ENCODE results near the gene TMEM135. TPM values are rescaled to one million over a fixed set of nuclear protein-coding genes. Genes with fewer than 3 reads are reported as not detected.
"Not testable (repeated sequence)": the region's sequence is repeated elsewhere in the genome, so short reads cannot be mapped to it uniquely, and the experiment has no call there.

TMEM135 gene
- total RNA-seq, 1 experiment from 2014 or later: 18.7 TPM

GRCh38 chr11:87076874-87077429 is 39.2 kb downstream of the TMEM135 start:
- no peak for DNase-seq (ENCODE audit: low spot score)

GRCh38 chr11:87081358-87081757 is 43.6 kb downstream of the TMEM135 start:
- no peak for DNase-seq (ENCODE audit: low spot score)

GRCh38 chr11:87082590-87082989 is 44.9 kb downstream of the TMEM135 start:
- no peak for DNase-seq (ENCODE audit: low spot score)

DNA sequence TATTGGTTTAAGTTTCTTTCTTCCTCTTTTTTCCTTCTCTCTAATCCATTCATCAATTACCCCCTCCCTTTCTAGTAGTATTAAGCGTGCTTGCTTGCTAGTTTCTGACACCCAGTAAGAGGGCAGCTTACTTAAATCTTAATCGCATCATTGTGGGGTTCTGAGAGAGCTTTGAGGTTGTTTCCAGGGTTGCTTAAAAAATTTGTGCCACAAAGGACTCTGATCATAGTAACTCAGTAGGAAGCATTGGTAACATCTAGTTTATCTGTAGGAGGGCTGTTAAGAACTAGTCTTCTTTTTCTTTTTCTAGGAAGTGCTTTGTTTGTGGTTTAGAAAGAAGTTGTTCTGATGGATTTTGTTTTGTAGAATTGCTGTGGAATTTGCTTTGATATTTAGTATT is 45.3 kb downstream of the TMEM135 start:
- DNase-seq (ENCODE audit: low spot score): no peak

- DNase-seq (ENCODE audit: low spot score): no peak
Observed at GRCh38 chr11:87092159-87092558, 54.4 kb downstream of the TMEM135 start.

DNA sequence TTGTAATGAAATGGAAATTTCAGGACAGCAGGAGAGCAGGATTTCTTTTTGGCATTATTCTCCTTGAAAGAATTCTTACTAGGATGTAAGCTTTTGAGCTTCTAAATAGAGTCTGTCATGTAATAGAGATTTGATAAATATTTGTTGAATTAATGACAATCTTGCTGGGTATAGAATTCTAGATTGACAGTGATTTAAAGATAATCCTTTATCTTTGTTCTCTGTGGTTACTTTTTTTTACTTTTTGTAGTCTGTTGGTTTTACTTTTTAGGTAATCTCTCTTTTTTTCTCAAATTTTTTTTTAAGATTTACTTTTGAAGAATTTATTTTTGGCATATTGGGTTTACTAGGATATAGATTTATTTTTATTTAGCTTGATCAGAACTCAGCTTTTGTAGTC is 54.8 kb downstream of the TMEM135 start:
- no peak for DNase-seq (ENCODE audit: low spot score)

DNA sequence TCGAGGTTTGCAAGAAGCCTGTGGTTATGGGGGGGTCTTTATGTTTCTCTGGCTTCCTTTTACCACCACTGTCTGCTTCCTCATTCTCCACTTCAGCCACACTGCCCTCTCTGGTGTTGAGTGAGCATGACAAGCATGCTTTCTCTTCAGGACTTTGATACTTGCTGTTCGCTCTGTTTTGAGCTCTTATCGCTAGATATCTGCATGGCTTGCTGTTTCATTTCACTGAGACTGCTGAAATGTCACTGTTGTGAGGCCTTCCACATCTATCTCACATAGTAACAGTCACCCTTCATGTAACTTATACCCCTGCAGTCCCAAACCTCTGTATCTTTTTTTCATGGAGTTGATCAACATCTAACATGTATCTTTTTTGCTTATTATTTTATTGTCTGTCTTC is 59.8 kb downstream of the TMEM135 start:
- peak; percentile 1 for DNase-seq (ENCODE audit: low spot score)

DNA sequence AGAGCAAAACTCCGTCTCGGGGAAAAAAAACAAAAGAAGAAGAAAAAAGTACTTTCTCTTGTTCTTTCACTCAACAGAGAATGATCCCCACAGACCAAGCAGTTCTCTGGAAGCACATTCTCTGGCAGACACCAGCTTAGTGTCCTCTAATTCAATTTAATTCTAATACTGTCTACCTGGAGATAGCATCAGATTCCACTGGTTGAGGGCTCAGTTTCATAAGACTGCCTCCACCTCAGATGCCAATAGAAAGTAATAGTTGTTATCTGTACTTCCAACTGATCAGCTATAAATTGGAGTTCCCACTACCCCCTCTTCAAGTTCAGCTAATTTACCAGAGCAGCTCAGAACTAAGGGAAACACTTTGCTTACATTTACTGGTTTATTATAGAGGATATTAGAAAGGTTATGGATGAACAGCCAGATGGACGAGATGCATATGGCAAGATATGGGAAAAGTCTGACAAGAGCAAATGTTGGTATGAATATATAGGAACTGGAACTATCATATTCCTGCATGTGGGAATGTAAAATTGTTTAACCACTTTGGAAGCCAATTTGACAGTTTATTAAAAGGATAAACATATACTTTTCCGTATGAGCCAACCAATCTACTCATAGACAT is 64.3 kb downstream of the TMEM135 start:
- DNase-seq (ENCODE audit: low spot score): no peak

DNA sequence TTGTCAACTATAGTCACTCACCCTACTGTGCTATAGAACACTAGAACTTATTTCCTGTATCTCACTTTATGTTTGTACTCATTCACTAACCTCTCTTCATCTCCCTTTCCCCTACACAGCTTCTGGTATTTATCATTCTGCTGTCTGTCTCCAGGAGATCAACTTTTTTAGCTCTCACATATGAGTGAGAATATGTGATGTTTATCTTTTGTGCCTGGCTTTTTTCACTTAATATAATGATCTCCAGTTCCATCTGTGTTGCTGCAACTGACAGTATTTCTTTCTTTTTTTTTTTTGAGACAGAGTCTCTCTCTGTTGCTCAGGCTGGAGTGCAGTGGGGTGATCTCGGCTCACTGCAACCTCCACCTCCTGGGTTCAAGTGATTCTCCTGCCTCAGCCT is 68.1 kb downstream of the TMEM135 start:
- not testable (repeated sequence) for DNase-seq (ENCODE audit: low spot score)

- DNase-seq (ENCODE audit: low spot score): not testable (repeated sequence)
Observed at GRCh38 chr11:87107379-87107778, 69.6 kb downstream of the TMEM135 start.

DNA sequence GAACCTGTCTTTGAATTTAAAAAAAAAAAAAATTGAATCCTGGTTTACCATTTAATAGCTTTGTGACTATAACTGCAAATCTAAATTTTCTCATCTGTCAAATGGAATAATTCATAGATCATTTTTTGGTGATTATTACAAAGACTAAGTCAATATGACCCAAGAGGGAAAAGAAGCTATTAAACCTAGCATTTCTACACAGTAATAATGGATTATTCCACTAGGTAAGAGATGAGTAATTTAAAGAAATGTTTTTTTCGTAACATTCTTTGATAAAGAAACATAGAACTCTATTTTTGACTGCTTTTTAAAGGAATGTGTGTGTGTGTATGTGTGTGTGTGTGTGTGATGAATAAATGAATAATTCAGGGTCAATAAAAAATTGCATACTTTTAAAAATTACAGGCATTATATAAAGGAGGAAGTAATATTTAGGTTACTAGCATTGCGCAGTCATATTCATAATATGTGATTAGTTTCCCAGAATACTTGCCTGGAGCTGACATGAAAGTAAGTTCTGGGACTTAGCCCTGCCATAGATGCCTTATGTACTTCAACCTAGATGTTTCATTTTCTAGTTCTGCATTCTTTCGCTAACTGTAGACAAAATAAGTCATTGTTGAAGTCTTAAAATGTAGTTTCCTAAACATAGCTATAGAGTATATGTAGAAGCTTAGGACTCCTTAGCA is 72.9 kb downstream of the TMEM135 start:
- no peak for DNase-seq (ENCODE audit: low spot score)

DNA sequence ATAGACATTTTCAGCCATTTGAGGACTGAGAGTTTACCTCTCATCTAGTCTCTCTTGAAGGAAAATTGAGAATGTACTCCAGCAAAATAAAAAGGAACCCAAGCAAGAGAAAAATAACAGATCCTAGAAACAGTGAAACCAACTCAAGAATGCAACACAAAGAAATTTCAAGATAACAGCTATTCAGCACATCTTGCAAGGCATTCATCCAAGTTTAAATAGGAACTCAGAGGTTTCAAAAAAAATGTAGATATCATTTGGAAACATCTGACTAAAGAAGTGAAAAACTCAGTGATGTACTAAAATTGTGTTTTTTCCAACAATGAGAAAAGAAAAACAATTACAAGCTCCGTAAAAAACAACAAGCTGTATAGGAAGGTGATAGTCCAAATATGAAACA is 76.4 kb downstream of the TMEM135 start:
- no peak for DNase-seq (ENCODE audit: low spot score)

- DNase-seq (ENCODE audit: low spot score): no peak
Observed at GRCh38 chr11:87116185-87116584, 78.5 kb downstream of the TMEM135 start.

- no peak for DNase-seq (ENCODE audit: low spot score)
Observed at GRCh38 chr11:87120937-87121336, 83.2 kb downstream of the TMEM135 start.

- DNase-seq (ENCODE audit: low spot score): no peak
Observed at GRCh38 chr11:87122852-87123251, 85.1 kb downstream of the TMEM135 start.

DNA sequence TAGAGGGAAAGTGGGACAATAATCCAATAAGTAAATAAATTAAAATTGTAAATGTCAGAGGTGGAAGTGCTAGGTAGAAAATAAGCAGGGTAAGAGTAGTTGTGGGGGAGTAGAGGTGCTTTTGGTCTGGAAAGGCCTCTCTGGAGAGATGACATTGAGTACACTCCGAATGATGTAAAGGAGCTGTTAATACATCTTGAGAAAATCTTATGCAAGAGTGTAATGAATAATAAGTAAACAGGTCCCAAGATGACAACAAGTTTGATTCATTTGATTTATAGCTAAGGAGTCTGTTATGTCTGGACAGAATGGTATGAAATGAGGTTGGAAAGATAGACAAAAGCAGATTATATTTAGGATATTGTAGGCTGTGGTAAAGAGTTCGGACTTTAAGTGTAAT is 87.5 kb downstream of the TMEM135 start:
- DNase-seq (ENCODE audit: low spot score): no peak

DNA sequence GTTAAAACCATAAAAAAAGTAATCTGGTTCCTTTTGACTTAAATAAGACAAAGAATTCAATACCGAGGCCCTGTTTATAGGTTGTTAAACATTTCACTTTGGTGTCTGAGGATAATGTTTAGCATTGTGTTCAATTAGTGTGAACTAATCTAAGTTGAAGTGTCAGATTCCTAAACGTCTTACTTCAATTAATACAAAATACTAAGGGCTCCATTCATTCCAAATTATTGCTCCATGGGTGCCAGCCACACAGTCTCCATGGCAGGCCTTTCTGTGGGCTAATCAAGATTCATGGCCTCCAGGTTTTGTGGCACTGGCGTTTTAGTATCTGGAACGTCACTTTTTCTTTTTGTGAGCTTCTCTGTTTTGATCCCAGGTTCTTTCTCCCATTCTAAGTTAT is 89.4 kb downstream of the TMEM135 start:
- no peak for DNase-seq (ENCODE audit: low spot score)

DNA sequence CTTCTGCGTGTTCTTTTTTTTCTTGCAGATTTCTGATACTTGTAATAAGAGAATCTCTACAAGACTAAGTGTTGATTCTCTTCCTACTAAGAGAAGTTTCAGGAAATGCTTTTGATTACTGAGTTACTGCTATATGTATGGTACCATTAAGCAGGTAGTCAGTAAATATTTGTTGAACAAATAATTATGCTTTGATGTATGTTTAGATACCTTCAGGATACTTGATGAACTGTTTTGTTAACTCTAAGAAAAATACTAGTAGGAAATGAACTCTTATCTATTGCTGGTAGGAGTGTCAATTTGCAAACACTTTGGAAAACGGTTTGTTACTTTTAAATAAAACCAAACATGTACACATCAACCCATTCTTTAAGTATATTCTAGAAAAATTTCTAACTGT is 90.6 kb downstream of the TMEM135 start:
- no peak for DNase-seq (ENCODE audit: low spot score)

DNA sequence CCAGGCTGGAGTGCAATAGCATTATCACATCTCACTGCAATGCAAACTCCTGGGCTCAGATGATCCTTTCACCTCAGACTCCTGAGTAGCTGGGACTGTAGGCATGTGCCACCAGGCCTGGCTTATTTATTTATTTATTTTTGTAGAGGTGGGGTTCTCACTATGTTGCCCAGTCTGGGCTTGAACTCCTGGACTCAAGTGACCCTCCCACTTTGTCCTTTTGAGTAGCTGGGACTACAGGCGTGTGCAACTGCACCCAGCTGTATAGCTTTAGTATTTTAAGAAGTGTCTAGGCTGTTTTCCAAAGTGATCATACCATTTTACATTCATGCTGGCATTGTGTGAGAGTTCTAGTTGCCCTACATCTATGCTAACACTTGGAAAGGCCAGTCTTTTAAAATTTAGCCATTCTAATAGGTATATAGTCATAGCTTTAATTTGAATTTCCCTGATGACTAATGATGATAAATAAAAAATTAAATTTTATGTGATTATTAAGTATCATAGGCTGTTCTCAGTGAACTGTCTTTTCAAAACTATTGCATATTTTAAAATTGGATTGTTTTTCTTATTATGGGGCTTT is 96.9 kb downstream of the TMEM135 start:
- DNase-seq (ENCODE audit: low spot score): no peak

DNA sequence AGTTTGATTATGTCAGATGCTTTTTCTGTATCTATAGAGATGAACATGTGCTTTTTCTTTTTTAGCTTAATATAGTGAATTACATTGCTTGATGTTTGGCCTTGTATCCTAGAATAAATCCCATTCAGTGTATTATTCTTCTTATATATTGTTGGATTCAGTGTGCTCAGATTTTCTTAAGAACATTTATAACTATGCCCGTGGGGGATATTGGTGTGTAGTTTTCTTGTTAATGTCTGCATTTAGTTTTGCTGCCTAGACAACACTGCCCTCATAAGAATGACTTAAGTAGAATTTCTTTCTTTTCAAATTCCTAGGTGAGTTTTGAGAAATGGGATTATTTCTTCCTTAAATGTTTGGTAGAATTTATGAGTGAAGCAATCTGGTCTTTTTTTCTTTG is 98.5 kb downstream of the TMEM135 start:
- no peak for DNase-seq (ENCODE audit: low spot score)

DNA sequence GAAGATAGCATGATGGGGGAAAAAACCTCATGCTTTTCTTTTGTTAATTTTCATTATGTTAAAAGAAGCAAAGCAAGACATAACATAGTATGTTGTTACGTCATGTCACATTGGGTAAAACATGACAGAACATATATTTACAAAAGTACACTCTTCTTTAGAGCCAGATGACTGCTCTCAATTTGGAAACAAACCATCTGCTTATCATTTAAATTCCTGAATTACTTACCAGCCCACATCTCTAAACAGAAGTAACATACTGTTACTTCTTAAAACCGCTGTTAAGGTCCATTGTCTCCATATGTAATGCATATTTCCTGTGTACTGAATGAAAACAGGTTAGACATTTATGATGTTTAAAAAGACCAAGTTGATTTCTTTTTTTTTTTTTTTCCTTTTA is 100.0 kb downstream of the TMEM135 start:
- DNase-seq (ENCODE audit: low spot score): no peak

- no peak for DNase-seq (ENCODE audit: low spot score)
Observed at GRCh38 chr11:87139475-87139874, 101.7 kb downstream of the TMEM135 start.

DNA sequence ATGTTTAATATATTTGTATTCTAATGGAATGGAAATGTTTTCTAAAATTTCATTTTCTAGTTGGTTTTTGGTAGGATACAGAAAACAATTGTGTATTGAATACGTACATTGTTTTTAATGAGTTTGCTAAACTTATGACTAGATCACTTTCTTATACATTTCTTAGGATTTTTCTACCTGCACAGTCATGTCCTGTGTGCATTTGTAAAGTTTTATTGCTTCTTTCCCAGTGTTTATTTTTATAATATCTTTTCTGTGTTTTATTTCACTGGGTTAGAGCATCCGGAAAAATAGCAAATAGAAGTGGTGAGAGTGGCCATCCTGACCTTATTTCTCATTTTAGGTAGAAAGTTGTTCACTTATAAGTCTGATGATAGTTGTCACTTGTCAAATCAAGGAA is 103.6 kb downstream of the TMEM135 start:
- DNase-seq (ENCODE audit: low spot score): no peak
